HG03457 (cell line): ENCODE data around the gene CACNB2.

Source experiments
- ATAC-seq: cut with Tn5 transposase; IDR thresholded peaks from one replicate; pipeline ENCODE4 v1.9.1; 2021; ENCODE audit warnings: moderate number of reproducible peaks; ENCODE audit not compliant: unreplicated experiment

CACNB2 gene

GRCh38 chr10:18224626-18225445 is 84.6 kb downstream of the CACNB2 start:
- ATAC-seq, result no peak

- ATAC-seq, result no peak
These were observed 86.1 kb downstream of the CACNB2 start for GRCh38 chr10:18226336-18226735.

- no peak for ATAC-seq
These were observed 89.6 kb downstream of the CACNB2 start for GRCh38 chr10:18229826-18230225.

- no peak for ATAC-seq
These were observed 90.6 kb downstream of the CACNB2 start for GRCh38 chr10:18230794-18231193.

GRCh38 chr10:18231480-18231879 is 91.3 kb downstream of the CACNB2 start:
- no peak for ATAC-seq

GRCh38 chr10:18233775-18234174 is 93.6 kb downstream of the CACNB2 start:
- ATAC-seq, result no peak

- no peak for ATAC-seq
These were observed 95.3 kb downstream of the CACNB2 start for GRCh38 chr10:18235477-18235876.

- ATAC-seq, result no peak
These were observed 96.5 kb downstream of the CACNB2 start for GRCh38 chr10:18236756-18237155.

- ATAC-seq, result no peak
These were observed 98.8 kb downstream of the CACNB2 start for GRCh38 chr10:18238870-18239485.

- ATAC-seq, result no peak
These were observed 100.1 kb downstream of the CACNB2 start for GRCh38 chr10:18240185-18240882.

- no peak for ATAC-seq
These were observed 106.7 kb downstream of the CACNB2 start for GRCh38 chr10:18246967-18247366.

GRCh38 chr10:18252086-18252485 is 111.9 kb downstream of the CACNB2 start:
- ATAC-seq, result no peak

GRCh38 chr10:18254086-18254485 is 113.9 kb downstream of the CACNB2 start:
- no peak for ATAC-seq

- no peak for ATAC-seq
These were observed 114.5 kb downstream of the CACNB2 start for GRCh38 chr10:18254692-18255091.

GRCh38 chr10:18260310-18260922 is 120.2 kb downstream of the CACNB2 start:
- no peak for ATAC-seq

- no peak for ATAC-seq
These were observed 120.9 kb downstream of the CACNB2 start for GRCh38 chr10:18261063-18261610.

GRCh38 chr10:18261768-18262231 is 121.6 kb downstream of the CACNB2 start:
- ATAC-seq, result no peak

- no peak for ATAC-seq
These were observed 124.3 kb downstream of the CACNB2 start for GRCh38 chr10:18264466-18265050.

- ATAC-seq, result no peak
These were observed 127.8 kb downstream of the CACNB2 start for GRCh38 chr10:18268005-18268404.

- no peak for ATAC-seq
These were observed 131.3 kb downstream of the CACNB2 start for GRCh38 chr10:18271491-18271890.

GRCh38 chr10:18273039-18273438 is 132.8 kb downstream of the CACNB2 start:
- no peak for ATAC-seq
